GM18517 (cell line): ENCODE measurements around the gene SAMM50.

Source experiments
- ATAC-seq: cut with Tn5 transposase; IDR thresholded peaks from one replicate; pipeline ENCODE4 v1.9.1; 2021; ENCODE audit warnings: mild to moderate bottlenecking, moderate library complexity; ENCODE audit not compliant: unreplicated experiment

SAMM50 gene

DNA sequence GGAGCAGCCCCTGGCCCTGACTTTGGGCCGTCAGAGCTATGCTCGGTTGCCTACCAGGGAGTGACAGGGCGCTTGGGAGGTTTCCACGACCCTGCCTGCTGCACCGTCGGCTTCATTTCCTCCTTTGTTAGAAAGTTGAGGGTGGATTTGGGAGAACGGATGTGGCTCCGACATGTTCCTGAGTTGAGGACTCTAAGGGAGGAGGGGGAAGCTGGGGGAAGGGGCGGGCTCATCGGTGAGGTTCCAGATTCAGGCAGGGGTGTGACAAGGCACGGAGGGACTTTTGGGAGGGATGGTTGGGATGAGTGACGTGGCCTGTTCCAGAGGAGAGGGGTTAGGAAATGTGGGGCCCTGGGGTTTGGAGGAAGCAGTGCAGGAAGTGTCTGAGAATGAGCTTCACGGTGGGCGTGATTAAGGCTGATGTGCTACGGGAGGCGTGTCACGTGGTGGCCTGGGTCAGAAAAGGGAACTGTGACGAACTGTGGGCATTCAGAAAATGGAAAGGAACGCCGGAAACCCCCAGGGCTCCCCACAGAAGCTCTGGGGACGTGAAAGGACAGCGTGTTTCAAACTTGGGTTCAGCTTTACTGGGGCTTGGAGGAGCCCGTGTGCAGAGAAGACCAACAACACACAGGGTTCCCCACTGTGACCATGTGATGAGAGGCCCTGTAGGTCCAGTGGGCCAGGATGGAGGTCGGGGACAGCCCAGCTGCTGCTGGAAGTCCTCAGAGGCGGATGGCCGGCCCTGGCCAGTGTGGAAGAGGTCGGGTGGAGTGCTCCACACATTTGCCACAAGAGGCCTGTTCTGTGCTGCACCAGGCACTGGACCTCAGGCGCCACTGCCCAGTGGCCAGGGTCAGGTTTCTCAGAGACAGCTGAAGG is 71.6 kb downstream of the SAMM50 start:
- peak; percentile 42 for ATAC-seq

DNA sequence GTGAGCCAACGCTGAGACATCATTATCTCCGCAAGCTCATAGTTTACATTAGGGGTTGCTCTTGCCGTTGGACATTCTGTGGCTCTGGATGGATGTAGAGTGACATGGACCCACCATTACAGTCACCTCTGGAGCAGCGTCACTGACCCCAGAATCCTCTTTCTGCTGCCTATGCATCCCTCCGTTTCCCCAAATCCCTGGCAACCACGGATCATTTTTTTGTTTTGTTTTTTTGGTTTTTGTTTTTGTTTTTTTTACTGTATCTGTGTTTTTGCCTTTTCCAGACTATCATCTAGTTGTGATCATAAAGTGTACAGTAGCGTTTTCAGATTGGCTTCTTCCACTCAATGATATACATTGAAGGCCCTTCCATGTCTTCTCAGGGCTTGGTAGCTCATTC is 72.8 kb downstream of the SAMM50 start:
- no peak for ATAC-seq

GRCh38 chr22:44029069-44029468 is 73.8 kb downstream of the SAMM50 start:
- ATAC-seq: no peak

DNA sequence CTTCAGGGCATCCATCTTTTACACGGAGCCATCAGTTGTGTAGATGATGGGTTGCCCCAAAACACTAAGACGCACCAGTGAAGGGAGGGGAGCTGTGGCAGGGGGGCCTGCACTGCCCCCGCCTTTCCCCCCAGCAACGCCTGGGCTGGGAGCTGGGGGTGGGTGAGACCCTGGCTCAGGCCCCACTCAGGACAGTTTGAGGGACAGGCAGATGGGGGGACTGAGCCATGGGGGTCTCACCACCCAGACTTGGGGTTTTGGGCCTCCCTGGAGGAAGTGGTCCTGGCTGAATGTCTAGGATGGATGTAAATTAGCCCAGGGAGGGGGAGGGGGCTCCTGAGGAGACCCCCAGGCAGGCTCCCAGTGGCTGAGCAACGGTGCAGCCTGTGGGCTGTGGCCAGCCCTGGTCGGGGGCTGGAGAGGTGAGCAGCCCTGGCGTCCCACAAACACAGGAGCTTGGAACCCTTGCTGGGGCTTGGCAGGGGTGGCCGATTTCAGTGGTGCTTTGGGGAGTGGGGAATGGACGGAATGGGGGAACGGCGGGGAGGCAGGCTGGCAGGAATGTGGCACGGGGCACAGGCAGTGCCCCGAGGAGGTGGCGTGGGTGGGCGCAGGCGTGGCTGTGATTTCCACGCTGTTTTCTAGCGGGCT is 74.9 kb downstream of the SAMM50 start:
- ATAC-seq: no peak

- ATAC-seq: no peak
These were observed 75.5 kb downstream of the SAMM50 start for GRCh38 chr22:44030702-44031082.

- no peak for ATAC-seq
These were observed 76.1 kb downstream of the SAMM50 start for GRCh38 chr22:44031158-44031952.

GRCh38 chr22:44032126-44032730 is 77.0 kb downstream of the SAMM50 start:
- ATAC-seq: no peak

DNA sequence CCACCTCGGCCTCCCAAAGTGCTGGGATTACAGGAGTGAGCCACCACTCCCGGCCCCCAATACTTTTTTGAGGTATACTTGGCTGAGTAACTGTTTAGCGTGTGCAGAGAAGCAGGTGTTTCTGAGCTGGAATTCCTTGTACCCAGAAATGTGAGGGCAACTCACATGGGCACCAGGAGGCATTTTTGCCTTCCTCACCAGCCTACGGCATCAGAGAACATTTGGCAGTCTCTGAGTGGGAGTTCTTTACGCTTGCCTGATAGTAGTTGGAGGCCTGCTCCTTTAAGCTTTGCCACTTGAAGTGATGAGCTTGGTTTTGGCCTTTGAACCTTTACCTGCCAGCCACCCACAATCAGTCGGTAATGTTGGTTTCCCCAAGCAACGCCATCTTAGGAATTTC is 78.0 kb downstream of the SAMM50 start:
- no peak for ATAC-seq

- ATAC-seq: no peak
These were observed 78.5 kb downstream of the SAMM50 start for GRCh38 chr22:44033694-44034093.

- ATAC-seq: no peak
These were observed 82.5 kb downstream of the SAMM50 start for GRCh38 chr22:44037519-44038375.

DNA sequence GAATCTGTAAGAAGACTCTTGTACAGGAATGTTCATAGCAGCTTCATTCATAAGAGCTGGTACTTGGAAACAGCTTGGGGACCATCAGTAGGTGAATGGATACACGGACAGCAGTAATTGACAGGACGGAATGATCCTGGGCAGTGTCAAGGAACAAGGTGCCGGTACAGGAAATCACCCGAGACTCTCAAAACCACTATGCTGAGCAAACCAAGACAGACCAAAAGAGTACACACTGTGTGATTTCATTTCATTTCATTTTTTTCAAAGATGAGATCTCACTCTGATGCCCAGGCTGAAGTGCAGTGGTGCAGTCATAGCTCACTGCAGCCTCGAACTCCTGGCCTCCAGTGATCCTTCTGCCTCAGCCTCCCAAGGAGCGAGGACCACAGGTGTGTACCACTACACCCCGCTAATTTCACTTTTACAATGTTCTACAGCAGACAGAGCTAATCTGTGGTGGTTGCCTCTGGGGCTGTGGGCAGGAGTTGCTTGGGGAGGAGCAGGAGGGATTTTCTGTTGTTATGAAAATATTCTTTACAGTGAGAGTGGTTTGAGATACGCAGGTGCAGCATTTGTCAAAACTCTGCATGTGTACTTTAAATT is 84.4 kb downstream of the SAMM50 start:
- ATAC-seq: no peak

GRCh38 chr22:44042249-44043218 is 87.3 kb downstream of the SAMM50 start:
- ATAC-seq: peak; percentile 46

DNA sequence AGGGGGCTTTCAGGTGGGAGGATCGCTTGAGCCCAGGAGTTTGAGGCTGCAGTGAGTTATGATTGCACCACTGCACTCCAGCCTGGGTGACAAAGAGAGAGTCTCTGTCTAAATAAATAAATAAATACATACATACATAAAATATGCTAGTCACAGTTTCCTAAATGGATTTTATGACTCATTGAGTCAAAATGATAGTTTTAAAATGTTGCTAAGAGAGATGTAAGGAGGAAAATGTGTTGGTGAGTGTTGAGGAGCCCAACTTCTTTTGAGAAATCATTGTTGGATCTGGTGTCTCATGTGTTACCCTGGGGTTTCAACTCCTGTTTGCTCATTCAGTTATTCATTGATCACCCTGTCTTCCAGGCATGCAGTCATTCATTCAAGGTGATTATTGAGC is 89.9 kb downstream of the SAMM50 start:
- no peak for ATAC-seq
